ENCODE data around the gene MYBBP1A. TPM values are rescaled to one million over a fixed set of nuclear protein-coding genes. Genes with fewer than 3 reads are reported as not detected.

MYBBP1A gene
- total and polyA plus RNA-seq, 2 donors (not counting 1 experiment from before 2014, with no cell fraction given), result 72.4 to 74.4 TPM

DNA sequence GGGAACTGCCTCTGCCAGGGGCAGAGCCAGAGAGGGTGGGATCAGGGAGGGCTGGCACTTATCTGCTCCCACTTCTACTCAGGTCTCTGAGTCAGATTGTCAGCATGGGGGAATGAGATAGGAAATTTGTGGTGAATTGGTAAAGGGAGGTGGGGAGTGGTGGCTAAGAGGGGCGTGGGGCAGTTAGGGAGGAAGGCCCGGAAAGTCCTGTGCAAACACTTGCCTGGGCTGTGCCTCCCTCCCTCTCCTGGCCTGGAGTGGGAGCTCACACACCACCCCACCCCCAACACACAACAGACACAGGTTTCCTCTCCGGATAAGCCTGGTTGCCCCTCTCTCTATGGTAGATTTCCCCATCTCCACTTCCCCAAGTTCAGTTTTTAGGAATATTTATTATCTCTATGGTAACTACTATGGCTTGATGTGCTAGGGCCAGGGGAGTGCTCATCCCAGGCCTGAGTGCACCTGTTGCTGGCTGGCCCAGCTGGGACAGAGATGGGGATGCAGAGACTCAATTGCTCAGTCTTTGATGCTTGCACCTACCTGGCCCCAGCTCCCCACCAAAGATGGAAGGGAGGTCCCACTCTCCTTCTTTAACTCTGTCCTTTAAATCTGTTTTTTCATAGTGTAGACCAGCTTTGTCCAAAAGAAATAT is 53.8 kb downstream of the MYBBP1A start:
- Histone ChIP-seq H3K9ac (ENCODE audit: low read length) (no peak overlapping the region), H3K36me3 (replicated peaks in 1 of 2; ENCODE audit: control extremely low read depth in 1 of 2, control insufficient read depth in 1 of 2, extremely low read depth in 1 of 2, insufficient read depth in 2 of 2, low read length in 1 of 2) (no peaks in the 10 kb centered on the region), H3K4me3 (ENCODE audit: control extremely low read depth in 1 of 5, extremely low read depth in 1 of 5, insufficient read depth in 1 of 5, low read depth in 2 of 5, low read length in 4 of 5) (no peak overlapping the region), H3K4me1 (ENCODE audit: control insufficient read depth in 2 of 2, insufficient read depth in 2 of 2, low read length in 2 of 2) (peaks cover 38 to 41% of the 10 kb centered on the region in 2 donors), H3K79me2 (ENCODE audit: control insufficient read depth, insufficient read depth, low read length) (no peaks in the 10 kb centered on the region), H3K9me3 (ENCODE audit: control extremely low read depth in 1 of 3, control insufficient read depth in 2 of 3, insufficient read depth in 1 of 3, low read length in 2 of 3) (peaks cover 0 to 10% (median 0%) of the 10 kb centered on the region in 3 donors), H4K20me1 (ENCODE audit: control insufficient read depth, insufficient read depth, low read length, poor library complexity, severe bottlenecking) (no peaks in the 10 kb centered on the region), H3K27ac (ENCODE audit: low read length in 2 of 2) (no peak overlapping the region), H2AFZ (ENCODE audit: insufficient read depth, low read depth, low read length, poor library complexity, severe bottlenecking) (no peak overlapping the region), H3K4me2 (replicated peaks; ENCODE audit: low read depth, low read length, poor library complexity, severe bottlenecking) (no peak overlapping the region), H3K27me3 (replicated peaks in 1 of 4; ENCODE audit: control extremely low read depth in 1 of 4, control insufficient read depth in 3 of 4, insufficient read depth in 4 of 4, low read length in 3 of 4) (peaks cover 0 to 71% (median 38%) of the 10 kb centered on the region in 4 experiments)
- ATAC-seq (ENCODE audit: low read depth) (no peak), DNase-seq (no peak)
- ChIA-PET POLR2A (no interaction called here), CTCF (interaction anchor here (0.5 to 1.1 kb wide), 3 partner anchors 65 to 79 kb away, joined by 3 to 4 read pairs (median 3); no protein-coding TSS in a partner anchor)
- intact Hi-C loops (cut with micrococcal nuclease), result no loop called here
- WGBS (ENCODE audit: insufficient coverage), result no CpG with 5 or more reads among the region's 3 CpGs
- H3K27me3 Mint-ChIP-seq, result peaks cover 56% of the 10 kb centered on the region
- H3K4me1 Mint-ChIP-seq, result peaks cover 26% of the 10 kb centered on the region
- peak overlapping the region; percentile 34 for H3K4me3 Mint-ChIP-seq
- H3K27ac Mint-ChIP-seq, result no peak overlapping the region
- no peak for TF ChIP-seq CTCF (IDR thresholded peaks at IDR 0.05)
- TF ChIP-seq EZH2 (IDR thresholded peaks at IDR 0.05; ENCODE audit: borderline replicate concordance, insufficient read depth, low read depth, low read length, poor library complexity, severe bottlenecking), result no peak
- no peaks in the 10 kb centered on the region for H3K9me3 Mint-ChIP-seq (ENCODE audit: insufficient read depth)

- Mint-ChIP-seq H3K27ac (no peak overlapping the region), H3K9me3 (ENCODE audit: insufficient read depth) (no peaks in the 10 kb centered on the region), H3K4me1 (peaks cover 26% of the 10 kb centered on the region), H3K4me3 (peak overlapping the region; percentile 85), H3K27me3 (peaks cover 53% of the 10 kb centered on the region)
- Histone ChIP-seq H3K4me1 (ENCODE audit: control insufficient read depth in 2 of 2, insufficient read depth in 2 of 2, low read length in 2 of 2) (peaks cover 38 to 41% of the 10 kb centered on the region in 2 donors), H3K4me3 (ENCODE audit: control extremely low read depth in 1 of 5, extremely low read depth in 1 of 5, insufficient read depth in 1 of 5, low read depth in 2 of 5, low read length in 4 of 5) (peak overlapping the region in 4 of 5 experiments; percentile 25 to 52 (median 34)), H2AFZ (ENCODE audit: insufficient read depth, low read depth, low read length, poor library complexity, severe bottlenecking) (peak overlapping the region; percentile 51), H3K27me3 (replicated peaks in 1 of 4; ENCODE audit: control extremely low read depth in 1 of 4, control insufficient read depth in 3 of 4, insufficient read depth in 4 of 4, low read length in 3 of 4) (peaks cover 0 to 58% (median 34%) of the 10 kb centered on the region in 4 experiments), H3K9me3 (ENCODE audit: control extremely low read depth in 1 of 3, control insufficient read depth in 2 of 3, insufficient read depth in 1 of 3, low read length in 2 of 3) (peaks cover 0 to 10% (median 0%) of the 10 kb centered on the region in 3 donors), H3K4me2 (replicated peaks; ENCODE audit: low read depth, low read length, poor library complexity, severe bottlenecking) (peak overlapping the region; percentile 88), H3K36me3 (replicated peaks in 1 of 2; ENCODE audit: control extremely low read depth in 1 of 2, control insufficient read depth in 1 of 2, extremely low read depth in 1 of 2, insufficient read depth in 2 of 2, low read length in 1 of 2) (no peaks in the 10 kb centered on the region), H4K20me1 (ENCODE audit: control insufficient read depth, insufficient read depth, low read length, poor library complexity, severe bottlenecking) (no peaks in the 10 kb centered on the region), H3K79me2 (ENCODE audit: control insufficient read depth, insufficient read depth, low read length) (no peaks in the 10 kb centered on the region), H3K9ac (ENCODE audit: low read length) (peak overlapping the region; percentile 54), H3K27ac (ENCODE audit: low read length in 2 of 2) (no peak overlapping the region)
- 3% methylated on average over 6 of the region's 7 CpGs for WGBS (ENCODE audit: insufficient coverage)
- no peak for ATAC-seq (ENCODE audit: low read depth)
- intact Hi-C loops (cut with micrococcal nuclease), result no loop called here
- no peak for TF ChIP-seq EZH2 (IDR thresholded peaks at IDR 0.05; ENCODE audit: borderline replicate concordance, insufficient read depth, low read depth, low read length, poor library complexity, severe bottlenecking)
- no peak for TF ChIP-seq CTCF (IDR thresholded peaks at IDR 0.05)
- ChIA-PET POLR2A (no interaction called here), CTCF (no interaction called here)
- DNase-seq, result no peak
Measured at GRCh38 chr17:4500191-4500571, 55.0 kb downstream of the MYBBP1A start.

Measured in B cell (primary cell).